ENCODE data around the gene PRRT1B. TPM values are rescaled to one million over a fixed set of nuclear protein-coding genes. Genes with fewer than 3 reads are reported as not detected.

The PRRT1B gene
- total RNA-seq, 1 donor from 2014 or later: not detected

GRCh38 chr9:131566158-131566557 lies 20.8 kb downstream of the PRRT1B start:
- no peaks in the 10 kb centered on the region for H3K4me1 ChIP-seq
- TF ChIP-seq CTCF (IDR thresholded peaks at IDR 0.05): no peak
- peaks cover 0 to 3% of the 10 kb centered on the region in 2 donors for H3K36me3 ChIP-seq
- no peak overlapping the region for H3K27ac ChIP-seq
- H3K4me3 ChIP-seq: no peak overlapping the region
- H3K9me3 ChIP-seq: peaks cover 0 to 7% of the 10 kb centered on the region in 2 donors
- no peak for DNase-seq (ENCODE audit: low spot score in 2 of 2)
- intact Hi-C loops (cut with DNase I): no loop called here
- H3K27me3 ChIP-seq: no peaks in the 10 kb centered on the region

- no peak for TF ChIP-seq CTCF (IDR thresholded peaks at IDR 0.05)
- no peak for DNase-seq (ENCODE audit: low spot score in 2 of 2)
- peaks cover 13 to 18% of the 10 kb centered on the region in 2 donors for H3K36me3 ChIP-seq
These were observed 22.6 kb downstream of the PRRT1B start for GRCh38 chr9:131567910-131568309.

GRCh38 chr9:131574730-131575640 lies 29.7 kb downstream of the PRRT1B start:
- DNase-seq (ENCODE audit: low spot score in 2 of 2): no peak
- H3K36me3 ChIP-seq: peaks cover 41 to 73% of the 10 kb centered on the region in 2 donors
- H3K4me3 ChIP-seq: no peak overlapping the region
- TF ChIP-seq CTCF (IDR thresholded peaks at IDR 0.05): no peak
- no peaks in the 10 kb centered on the region for H3K9me3 ChIP-seq
- intact Hi-C loops (cut with DNase I): no loop called here
- H3K27me3 ChIP-seq: no peaks in the 10 kb centered on the region
- H3K4me1 ChIP-seq: no peaks in the 10 kb centered on the region
- no peak overlapping the region for H3K27ac ChIP-seq

More at GRCh38 chr9:131567910-131568309, 22.6 kb downstream of the PRRT1B start:
- Histone ChIP-seq H3K9me3 (peaks cover 0 to 2% of the 10 kb centered on the region in 2 donors), H3K4me1 (no peaks in the 10 kb centered on the region), H3K27ac (no peak overlapping the region), H3K4me3 (no peak overlapping the region), H3K27me3 (no peaks in the 10 kb centered on the region)
- intact Hi-C loops (cut with DNase I): no loop called here

- intact Hi-C loops (cut with DNase I): no loop called here
- Histone ChIP-seq H3K4me3 (no peak overlapping the region), H3K4me1 (no peaks in the 10 kb centered on the region), H3K27ac (no peak overlapping the region), H3K27me3 (no peaks in the 10 kb centered on the region), H3K9me3 (no peaks in the 10 kb centered on the region), H3K36me3 (peaks cover 46 to 85% of the 10 kb centered on the region in 2 donors)
- no peak for TF ChIP-seq CTCF (IDR thresholded peaks at IDR 0.05)
- no peak for DNase-seq (ENCODE audit: low spot score in 2 of 2)
These were observed 30.9 kb downstream of the PRRT1B start for GRCh38 chr9:131575946-131576853.

GRCh38 chr9:131577005-131578000 lies 32.0 kb downstream of the PRRT1B start:
- H3K27ac ChIP-seq: no peak overlapping the region
- H3K9me3 ChIP-seq: no peaks in the 10 kb centered on the region
- H3K4me3 ChIP-seq: no peak overlapping the region
- H3K36me3 ChIP-seq: peaks cover 45 to 87% of the 10 kb centered on the region in 2 donors
- intact Hi-C loops (cut with DNase I): no loop called here
- TF ChIP-seq CTCF (IDR thresholded peaks at IDR 0.05): no peak
- no peaks in the 10 kb centered on the region for H3K4me1 ChIP-seq
- no peaks in the 10 kb centered on the region for H3K27me3 ChIP-seq
- no peak for DNase-seq (ENCODE audit: low spot score in 2 of 2)
